Forelimb muscle (tissue), 1 donor: ENCODE data around the gene FBLN5. TPM values are rescaled to one million over a fixed set of nuclear protein-coding genes. Genes with fewer than 3 reads are reported as not detected.
"Not testable (repeated sequence)": the region's sequence is repeated elsewhere in the genome, so short reads cannot be mapped to it uniquely, and the experiment has no call there.

Experiments used
- DNase-seq: peaks from one replicate; pipeline ENCODE4 v3.0.0-alpha.2; 2013; ENCODE audit warnings: low read depth
- polyA plus RNA-seq: library from polyadenylated mRNA; unstranded; fragments of 120-200 nt; gene quantifications from one replicate; pipeline ENCODE4 v1.2.1, GENCODE V29; 2013; ENCODE audit not compliant: insufficient read length

Gene FBLN5
- polyA plus RNA-seq, 1 donor = 74.7 TPM

DNA sequence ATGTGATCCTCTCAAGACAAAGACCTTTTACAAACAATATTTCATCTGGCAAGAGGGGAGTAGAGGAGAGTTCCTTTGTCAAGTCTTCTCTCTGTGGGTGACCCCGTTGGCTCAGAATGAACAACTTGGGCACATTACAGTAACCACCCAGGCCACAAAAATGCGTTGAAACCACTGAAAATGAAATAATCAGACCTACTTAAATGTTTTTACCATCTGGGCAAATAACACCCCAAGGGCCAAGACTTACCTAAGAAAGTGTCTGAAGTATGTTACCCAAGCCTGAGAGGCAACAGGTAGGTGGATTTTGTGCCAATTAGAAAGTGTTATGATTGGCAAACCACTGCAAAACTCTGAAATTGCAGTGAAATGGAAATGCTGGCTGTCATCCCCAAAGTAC is 81.4 kb downstream of the FBLN5 start:
- DNase-seq = no peak

DNA sequence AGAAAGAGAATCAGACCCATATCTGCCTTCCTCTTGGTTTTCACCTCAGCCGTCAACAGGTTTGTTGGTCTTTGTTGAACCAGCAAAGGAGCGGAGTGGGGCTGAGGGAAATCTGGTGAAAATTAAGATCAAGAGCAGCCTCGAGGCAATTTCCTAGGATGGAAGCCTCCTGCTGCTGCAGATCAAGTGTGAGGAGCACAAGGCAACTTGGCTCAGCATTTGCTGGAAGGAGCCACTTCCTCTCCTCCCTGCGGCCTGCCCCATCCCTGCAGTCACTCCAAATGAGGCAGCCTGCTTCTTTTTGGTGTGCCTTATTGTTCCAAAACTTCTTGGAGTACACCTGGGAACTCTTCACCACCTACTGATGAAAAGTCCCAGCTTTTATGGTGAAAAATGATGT is 85.1 kb downstream of the FBLN5 start:
- no peak for DNase-seq

DNA sequence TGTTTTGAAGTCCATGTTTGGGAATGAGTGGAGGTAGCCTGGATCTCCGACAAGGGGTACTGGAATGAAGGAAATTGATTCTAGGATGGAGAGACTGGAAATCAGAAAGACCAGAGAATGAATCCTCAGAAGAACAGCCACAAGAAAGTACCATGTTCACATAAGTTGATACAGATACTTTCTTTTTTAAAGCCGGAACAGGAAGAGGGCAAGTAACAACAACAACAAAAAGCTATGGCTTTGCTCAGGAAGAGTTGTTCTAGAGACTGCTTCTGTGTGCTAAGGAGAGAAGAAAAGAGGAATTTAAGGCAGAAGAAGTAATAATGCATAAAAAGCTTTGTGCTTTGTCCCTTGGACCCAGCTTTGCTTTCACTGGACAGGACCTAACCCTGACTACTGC is 86.4 kb downstream of the FBLN5 start:
- DNase-seq = no peak

DNA sequence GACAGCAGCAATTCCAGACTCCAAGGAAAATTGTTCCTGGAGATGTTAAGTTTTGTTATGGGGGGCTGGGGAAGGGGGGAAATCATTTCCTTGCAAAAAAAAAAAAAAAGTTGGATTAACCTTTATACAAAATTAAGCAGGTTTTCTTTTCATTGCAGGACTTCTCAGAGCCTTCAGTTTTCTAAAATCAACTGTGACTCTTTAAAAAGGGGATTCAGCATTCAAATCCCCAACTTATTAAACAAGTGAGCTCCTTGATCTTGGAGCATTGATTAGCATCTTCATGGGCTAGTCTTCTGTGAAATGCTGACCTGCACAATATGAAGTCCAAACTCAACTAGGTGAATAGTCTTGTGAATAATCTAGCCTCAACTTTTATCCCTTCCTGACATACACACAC is 87.3 kb downstream of the FBLN5 start:
- DNase-seq = no peak

DNA sequence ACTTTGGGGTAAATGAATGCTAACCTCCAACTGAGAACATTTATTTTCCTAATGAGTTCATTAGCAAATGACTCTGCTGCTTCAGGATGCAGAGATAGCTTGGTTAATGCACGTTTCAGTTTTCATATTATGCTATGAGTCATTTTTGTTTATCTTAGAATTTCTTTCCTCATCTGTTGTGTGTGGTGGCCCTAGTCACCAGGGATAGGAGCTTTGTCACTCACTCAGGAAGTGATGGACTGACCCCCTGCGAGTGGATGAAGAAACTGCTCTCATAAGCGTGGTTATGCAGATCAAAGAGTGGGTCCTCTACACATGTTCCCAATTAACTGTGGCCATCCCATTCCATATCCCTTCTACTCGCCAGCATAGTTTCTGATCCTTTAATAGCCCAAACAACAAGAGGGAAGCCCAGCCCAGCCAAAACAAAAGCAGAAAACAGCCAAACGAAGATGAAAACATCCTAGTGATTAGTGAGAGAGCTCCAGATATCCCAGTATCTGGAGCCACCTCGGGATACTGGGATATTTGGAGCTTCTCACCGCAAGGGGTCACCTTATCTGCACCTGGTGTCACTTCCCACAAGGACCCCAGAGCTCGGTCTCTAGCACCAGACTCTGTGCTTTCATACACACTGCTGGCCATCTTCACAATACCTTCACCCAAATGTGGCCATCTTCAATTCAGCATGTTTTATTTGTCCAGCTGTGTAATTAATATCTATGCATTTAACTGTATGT is 88.8 kb downstream of the FBLN5 start:
- no peak for DNase-seq

DNA sequence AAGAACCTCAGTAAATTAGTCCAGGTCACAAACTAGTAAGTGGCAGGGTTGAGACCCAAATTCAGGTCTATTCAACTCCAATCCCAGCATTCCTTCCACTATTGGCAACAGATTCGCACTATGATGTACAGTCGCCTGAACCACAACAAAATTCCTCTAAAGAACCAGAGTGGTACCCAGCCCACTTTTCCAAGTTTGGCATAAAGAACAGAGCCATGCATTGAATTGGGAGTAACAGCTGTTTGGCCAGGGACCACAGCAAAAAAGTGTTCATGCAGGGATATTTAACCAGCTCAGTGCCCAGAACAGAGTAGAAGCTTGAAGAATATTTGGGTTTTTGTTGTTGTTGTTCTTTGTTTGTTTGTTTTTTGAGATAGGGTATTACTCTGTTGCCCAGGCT is 89.9 kb downstream of the FBLN5 start:
- DNase-seq = no peak

DNA sequence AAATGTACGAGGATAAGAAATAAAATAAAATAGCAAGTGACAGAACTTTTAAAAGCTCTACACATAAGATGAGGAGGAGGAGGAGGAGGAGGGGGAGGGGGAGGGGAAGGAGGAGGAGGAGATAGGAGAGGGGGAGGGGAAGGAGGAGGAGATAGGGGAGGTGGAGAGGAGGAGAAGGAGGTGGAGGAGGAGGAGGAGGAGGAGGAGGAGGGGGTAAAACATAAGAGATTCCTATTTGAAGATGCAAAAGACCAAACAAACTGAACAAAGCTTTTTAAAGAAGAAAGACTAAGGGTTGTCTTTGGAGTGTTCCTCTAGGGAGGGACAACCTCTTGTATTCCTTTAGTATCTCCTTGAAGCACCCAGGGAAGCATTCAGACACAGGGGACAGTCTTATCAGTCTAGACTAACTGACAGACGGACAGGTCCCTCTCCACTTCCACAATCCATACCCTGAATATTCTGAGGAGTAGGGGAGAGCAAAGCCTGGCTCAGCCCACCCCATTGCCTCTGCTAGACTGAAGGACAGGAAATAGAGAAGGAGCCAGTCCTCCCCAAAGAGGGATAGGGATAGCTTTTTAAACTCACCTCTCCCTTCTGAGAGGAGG is 93.1 kb downstream of the FBLN5 start:
- DNase-seq = no peak

DNA sequence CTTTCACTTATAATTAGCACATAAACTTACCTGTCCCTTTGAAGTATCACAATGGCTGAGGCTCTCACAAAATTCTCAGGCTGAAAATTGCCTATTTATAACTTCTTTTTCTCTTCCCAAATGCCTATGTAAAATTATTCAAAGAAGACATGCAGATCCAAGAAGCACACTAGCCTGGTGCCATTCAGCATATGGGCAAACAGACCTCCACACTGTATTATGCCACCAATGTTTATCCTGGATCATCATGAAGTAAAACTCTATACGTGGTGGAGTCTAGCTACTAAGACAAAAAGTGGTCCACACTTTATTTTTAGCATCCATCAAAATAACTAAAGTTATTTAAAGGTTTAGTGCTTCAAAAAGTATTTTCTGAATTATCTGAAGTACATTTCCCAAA is 95.9 kb downstream of the FBLN5 start:
- no peak for DNase-seq

DNA sequence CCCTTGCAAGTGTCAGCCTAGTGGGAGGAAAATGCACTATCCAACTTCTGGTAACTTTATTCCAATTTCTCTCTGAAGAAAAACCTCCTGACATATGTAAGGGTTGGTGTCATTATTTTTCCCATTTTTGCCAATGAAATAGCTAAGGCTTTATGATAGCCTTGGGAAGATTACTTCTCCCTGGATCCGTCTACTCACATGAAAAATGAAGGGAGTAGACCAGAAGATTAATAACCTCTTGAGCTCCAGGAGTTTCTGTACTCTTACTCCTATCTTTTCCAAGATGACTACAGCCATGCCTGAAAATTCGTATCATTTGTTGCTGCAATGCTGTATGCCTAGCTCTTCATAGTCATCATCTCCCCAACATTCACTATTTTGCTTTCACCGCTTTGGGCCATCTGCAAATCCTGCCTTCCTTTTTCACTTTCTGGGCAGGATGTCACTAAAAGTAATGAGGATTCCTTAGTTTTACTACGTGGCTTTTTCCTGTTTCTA is 98.9 kb downstream of the FBLN5 start:
- no peak for DNase-seq

DNA sequence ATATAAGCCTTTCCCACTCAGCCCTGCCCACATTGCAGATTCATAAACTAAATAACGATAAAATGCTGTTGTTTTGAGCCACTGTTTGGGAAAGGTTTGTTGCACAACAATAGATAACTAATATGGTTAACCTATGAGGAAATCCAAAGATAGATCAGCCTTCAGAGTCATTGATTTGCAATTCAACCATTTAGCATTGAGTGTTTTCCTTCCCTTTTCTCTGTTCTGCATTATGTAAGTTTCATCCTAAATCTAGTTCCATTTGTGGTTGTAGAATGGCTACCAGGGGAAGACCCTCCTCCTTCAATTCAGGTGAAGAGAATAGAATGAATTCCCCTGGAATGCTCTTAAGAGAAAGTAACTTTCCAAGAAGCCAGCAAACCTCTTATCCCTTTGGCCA is 99.8 kb downstream of the FBLN5 start:
- no peak for DNase-seq

DNA sequence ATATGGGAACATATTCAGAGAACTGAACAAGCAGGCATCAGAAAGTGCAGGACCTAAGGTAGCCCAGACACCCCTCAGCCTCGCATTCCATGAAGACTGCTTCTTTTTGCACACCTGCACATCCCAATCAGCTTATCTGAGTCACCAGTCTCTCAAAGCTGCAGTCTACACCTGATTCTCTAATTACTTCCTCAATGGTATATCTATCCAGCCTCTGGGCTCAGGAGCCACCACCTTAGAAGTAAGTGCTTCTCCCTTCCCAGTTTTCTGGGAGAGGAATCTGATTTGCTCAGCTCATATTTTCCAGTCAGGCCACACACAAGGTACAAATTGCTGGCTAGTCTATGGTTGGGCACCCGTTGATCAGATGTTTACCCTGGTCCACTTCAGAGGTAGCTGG is 101.8 kb downstream of the FBLN5 start:
- no peak for DNase-seq

DNA sequence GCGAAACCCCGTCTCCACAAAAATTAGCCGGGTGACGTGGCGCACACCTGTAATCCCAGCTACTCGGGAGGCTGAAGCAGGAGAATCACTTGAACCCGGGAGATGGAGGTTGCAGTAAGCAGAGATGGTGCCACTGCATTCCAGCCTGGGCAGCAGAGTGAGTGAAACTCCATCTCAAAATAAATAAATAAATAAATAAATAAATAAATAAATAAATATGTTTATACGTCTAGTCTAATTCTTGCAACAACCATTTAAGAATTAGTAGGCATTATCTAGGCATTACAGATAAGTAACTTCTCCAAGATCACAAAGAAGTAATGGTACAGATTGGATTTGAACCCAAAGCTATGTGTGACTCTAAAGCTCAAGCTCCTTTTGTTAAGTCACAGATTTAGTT is 102.4 kb downstream of the FBLN5 start:
- DNase-seq = not testable (repeated sequence)

DNA sequence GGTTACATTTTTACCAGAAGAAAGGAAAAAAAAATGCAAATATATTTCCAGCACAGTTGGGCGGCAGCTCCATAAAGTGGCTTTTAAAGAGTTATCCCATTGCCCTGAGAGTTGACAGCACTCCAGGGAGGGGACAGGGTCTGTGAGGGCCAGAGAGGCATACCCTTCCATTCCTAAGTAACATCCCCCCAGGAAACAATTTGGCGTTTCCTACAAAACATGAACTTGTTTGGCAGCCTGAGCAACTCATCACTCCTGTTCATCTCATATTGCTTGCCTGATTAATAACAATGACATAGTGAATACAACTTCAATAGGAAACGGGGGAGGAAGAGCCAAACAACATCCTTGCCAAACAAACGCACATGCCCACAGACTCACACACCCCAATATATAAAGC is 103.5 kb downstream of the FBLN5 start:
- DNase-seq = no peak

DNA sequence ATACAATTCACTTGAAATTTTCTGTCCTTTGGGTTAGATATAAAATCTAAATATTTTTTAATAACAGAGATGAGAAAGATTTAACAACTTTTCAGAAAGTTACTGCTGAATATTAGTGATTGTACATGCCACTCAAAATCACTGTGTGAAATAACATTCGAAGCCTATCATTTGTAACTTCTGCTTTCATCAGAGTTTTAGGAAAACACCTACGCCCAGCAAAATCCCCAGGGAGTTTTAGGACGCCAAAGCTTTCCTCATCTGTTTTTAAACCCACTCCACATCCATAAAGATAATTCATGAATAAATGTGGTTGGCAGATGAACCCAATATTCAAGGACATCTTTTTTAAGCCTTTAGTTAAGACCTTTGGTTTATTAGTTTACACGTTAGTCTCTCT is 104.1 kb downstream of the FBLN5 start:
- DNase-seq = no peak

DNA sequence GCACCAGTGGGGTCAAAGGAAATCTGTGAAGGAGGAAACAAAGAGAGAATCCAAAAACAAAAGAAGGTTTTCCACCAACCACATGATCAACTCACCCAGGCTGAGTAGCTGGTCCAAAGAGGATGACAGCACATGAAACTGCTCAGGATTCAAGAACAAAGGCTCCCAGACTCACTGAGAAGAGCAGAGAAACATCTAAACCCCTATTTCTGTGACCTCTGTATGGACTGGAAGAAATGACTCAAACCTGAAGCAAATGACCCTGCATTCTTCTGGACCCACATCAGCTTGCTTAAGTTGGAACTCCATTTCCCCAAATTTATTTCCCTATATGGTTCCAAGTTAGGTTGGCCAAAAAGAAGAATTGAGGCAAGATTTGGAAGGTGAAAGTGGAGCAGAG is 106.4 kb downstream of the FBLN5 start:
- no peak for DNase-seq

DNA sequence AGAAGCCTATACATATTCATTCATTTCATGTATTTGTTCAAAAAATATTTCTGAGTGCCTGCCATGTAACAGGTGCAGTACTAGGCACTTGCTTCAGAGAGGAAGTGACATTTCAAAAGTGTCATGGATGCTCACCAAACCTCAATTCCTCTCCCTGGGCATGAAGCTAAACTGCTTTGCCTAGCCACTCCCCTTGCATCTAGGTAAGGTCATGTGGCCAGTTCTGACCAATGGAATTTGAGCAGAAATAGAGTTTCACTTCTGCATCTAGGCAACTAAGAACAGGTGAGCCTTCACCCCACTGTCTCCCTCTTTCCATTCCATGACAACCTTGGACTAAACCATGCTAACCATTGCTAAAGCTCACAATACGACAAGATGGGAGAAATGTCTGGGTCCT is 107.7 kb downstream of the FBLN5 start:
- DNase-seq = no peak

DNA sequence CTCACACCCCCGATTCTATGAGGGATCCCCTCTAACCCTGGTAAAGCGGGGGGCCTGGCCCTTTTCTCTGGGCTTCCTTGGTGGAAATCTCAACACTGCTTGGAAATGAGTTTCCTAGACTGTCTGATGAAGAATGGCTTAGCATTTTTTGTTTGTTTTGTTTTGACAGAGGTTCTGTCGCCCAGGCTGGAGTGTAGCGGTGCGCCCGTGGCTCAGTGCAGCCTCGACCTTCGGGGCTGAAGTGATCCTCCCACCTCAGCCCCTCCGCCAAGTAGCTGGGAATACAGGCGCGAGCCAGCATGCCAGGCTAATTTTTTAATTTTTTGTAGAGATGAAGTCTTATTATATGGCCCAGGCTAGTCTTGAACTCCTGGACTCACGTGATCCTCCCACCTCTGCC is 110.4 kb downstream of the FBLN5 start:
- no peak for DNase-seq

DNA sequence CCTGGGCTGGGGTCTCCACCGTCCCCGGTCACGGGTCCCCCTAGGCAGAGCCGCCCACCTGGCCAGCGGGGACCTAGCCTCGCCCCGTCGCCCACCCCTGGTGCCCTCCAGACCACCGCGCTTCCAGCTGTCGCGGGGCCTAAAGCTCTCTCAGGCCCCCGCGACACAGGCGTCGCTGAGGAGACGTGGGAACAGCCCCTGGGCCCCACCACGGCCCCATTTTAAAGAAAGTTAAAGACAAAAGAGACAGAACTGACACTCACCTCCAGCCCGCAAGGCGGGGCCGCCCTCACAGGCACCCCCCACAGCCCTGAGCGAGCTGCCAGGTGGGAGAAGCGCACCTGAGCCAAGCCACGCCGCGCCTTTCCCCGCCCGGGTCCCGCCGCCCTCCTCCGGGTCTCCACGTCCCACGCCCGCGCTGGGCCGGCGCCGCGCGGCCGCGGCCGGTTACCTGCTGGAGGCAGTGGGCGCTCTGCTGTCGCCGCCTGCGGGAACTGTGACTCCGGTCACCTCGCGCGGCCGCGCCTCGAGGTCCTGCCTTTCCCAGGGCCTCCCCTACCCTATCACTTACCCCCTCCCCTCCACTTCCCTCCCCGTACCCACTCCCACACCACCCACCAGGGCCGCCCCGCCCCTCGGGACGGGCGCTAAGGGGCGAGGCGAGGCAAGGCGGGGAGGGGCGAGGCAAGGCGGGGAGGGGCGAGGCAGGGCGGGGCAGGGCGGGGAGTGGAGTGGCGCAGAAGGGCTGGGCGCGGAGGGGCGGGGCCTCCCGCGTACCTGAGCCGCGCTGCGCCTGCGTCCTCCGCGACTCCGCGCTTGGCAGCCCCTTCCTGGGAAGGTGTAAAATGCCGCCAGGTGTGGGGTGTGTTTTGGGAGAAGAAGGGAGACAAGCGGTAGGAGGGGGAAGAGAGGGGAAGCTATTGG is 111.3 kb downstream of the FBLN5 start:
- no peak for DNase-seq

DNA sequence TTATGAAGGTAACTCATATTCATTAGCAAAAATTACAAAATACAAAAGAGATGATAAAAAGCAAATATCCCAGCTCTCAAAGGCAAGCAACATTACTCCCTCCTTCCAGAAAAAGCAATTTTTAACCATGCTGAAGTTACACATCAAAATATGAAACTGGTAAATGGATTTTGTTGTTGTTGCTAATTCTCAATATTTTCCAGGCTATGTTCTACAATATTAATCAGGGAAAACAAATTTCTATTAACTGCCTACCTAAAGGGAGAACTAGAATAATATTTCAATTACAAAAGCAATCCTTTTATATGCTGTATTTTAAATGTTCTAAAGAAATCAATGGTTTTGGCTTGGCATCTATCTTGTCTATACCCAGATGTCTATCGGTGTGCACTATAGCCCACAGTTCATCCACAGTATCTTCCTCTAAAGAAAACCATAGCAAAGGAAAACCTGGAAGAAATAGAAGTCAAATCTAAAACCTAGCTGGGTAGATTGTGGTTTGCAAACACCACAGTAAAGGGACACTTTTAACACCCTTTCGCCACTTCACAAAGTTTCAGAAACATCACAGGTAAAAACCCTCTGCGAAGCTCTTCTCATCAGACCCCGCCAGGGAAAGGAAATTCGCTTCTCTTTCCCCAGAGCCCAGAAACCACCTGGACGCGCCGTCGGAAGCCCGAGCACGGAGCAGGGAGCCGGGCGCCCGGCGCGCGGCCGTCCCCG is 112.1 kb downstream of the FBLN5 start:
- DNase-seq = no peak

DNA sequence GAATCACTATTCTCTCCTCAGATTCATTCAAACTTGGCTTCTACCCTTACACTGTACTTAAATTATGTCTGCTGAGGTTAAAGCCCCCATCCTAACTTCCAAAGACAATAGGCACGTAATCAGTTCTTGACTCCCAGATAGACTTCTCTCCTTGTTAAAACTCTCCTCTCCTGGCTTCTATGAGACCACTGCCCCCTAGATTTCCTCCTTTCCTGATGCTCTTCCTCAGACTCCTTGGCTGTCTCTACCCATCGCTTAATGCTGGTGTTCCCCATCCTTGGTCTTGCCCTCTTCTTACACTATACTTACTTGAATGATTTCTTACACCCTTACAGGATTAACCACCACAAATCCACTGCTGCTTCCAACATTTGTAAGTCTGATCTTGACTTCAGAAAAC is 112.9 kb downstream of the FBLN5 start:
- DNase-seq = no peak

DNA sequence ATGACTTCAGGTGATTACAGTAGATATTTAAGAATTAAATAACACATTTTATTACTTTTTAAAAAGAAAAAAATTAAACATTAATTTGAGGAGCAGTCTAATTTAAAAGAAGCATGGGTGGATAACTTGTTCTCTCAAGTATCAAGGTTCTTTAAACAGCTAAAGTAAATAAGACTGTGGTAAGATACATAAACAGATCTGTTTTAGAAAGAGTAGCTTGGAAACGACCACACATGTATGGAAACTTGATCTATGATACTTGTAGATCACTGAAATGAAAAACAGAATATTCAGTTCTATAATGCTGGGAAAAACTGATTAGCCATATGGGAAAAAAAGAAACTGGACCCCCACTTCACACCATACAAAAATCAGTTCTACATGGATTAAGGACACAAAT is 116.2 kb downstream of the FBLN5 start:
- DNase-seq = no peak

DNA sequence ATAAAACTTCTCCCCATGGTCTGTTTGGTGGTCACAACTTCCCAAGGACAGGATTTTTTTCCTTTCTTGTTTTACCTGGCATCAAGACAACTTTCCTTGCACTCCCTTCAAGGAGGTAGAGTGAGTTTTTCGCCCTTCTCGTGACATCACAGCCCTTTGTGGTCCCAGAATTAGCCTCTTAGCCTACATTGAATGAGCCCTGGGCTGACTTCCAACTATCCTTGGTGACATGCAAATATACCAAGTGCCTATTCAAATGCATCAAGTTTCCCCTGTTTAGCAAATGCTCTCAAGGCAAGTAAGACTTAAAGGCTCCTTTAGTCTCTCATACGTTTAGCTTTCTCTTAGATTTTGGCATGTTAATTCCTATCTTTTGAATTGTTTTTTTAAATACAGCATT is 116.7 kb downstream of the FBLN5 start:
- DNase-seq = no peak
